GM12891 (cell line): Measurements from ENCODE around the gene ADAMTS18.
"Not testable (repeated sequence)": the region's sequence is repeated elsewhere in the genome, so short reads cannot be mapped to it uniquely, and the experiment has no call there.

ENCODE experiments used
- DNase-seq: peaks from one replicate; pipeline ENCODE4 v3.0.0; 2011; ENCODE audit warnings: low spot score; ENCODE audit not compliant: insufficient read length
- FAIRE-seq: peaks from 2 replicates; lab custom pipeline; 2011; peaks lifted over from hg19 to GRCh38; lab: Jason Lieb, UNC
- PAX5 ChIP-seq: IDR thresholded peaks from 2 replicates; pipeline ENCODE4 v1.6.1; 2011; ENCODE audit warnings: low read length, moderate library complexity, mild to moderate bottlenecking; ENCODE audit not compliant: insufficient read depth, severe bottlenecking
- POLR2A ChIP-seq: IDR thresholded peaks from 2 replicates; pipeline ENCODE4 v1.6.1; 2011; ENCODE audit warnings: low read depth, low read length, control low read depth
- POLR2AphosphoS5 ChIP-seq: IDR thresholded peaks from 2 replicates; pipeline ENCODE4 v1.6.1; 2011; ENCODE audit warnings: low read depth, low read length, control low read depth
- POU2F2 ChIP-seq: IDR thresholded peaks from 2 replicates; pipeline ENCODE4 v1.6.1; 2011; ENCODE audit warnings: low read depth, mild to moderate bottlenecking, control low read depth, low read length, moderate library complexity
- SPI1 ChIP-seq: IDR thresholded peaks from 2 replicates; pipeline ENCODE4 v1.6.1; 2011; ENCODE audit warnings: low read depth, low read length, control low read depth
- TAF1 ChIP-seq: IDR thresholded peaks from 2 replicates; pipeline ENCODE4 v1.6.1; 2011; ENCODE audit warnings: low read depth, low read length, control low read depth

ADAMTS18 gene

GRCh38 chr16:77273815-77274214, 161.0 kb downstream of the ADAMTS18 start:
- DNase-seq, result no peak
- TF ChIP-seq PAX5 (no peak), POLR2AphosphoS5 (no peak), POU2F2 (no peak), POLR2A (no peak), TAF1 (no peak), SPI1 (no peak)

GRCh38 chr16:77271532-77272426, 163.1 kb downstream of the ADAMTS18 start:
- FAIRE-seq (no peak), DNase-seq (no peak)
- TF ChIP-seq POLR2A, result no peak
- no peak for TF ChIP-seq POLR2AphosphoS5
- no peak for TF ChIP-seq PAX5
- TF ChIP-seq TAF1, result no peak

More at GRCh38 chr16:77273815-77274214, 161.0 kb downstream of the ADAMTS18 start:
- FAIRE-seq, result no peak

GRCh38 chr16:77266185-77266584, 168.6 kb downstream of the ADAMTS18 start:
- DNase-seq, FAIRE-seq: not testable (repeated sequence)

GRCh38 chr16:77262971-77263370, 171.9 kb downstream of the ADAMTS18 start:
- FAIRE-seq (no peak), DNase-seq (no peak)
- TF ChIP-seq PAX5, result no peak

GRCh38 chr16:77250400-77250799, 184.4 kb downstream of the ADAMTS18 start:
- DNase-seq, result no peak
- TF ChIP-seq POLR2A, result no peak
- TF ChIP-seq PAX5, result no peak
- TF ChIP-seq TAF1, result no peak
- TF ChIP-seq POLR2AphosphoS5, result no peak
- no peak for TF ChIP-seq POU2F2

GRCh38 chr16:77246150-77246549, 188.7 kb downstream of the ADAMTS18 start:
- no peak for TF ChIP-seq POLR2AphosphoS5
- no peak for TF ChIP-seq POLR2A
- no peak for TF ChIP-seq SPI1
- no peak for TF ChIP-seq TAF1
- no peak for DNase-seq
- FAIRE-seq, result no peak

More at GRCh38 chr16:77250400-77250799, 184.4 kb downstream of the ADAMTS18 start:
- FAIRE-seq, result no peak

- not testable (repeated sequence) for DNase-seq, FAIRE-seq
Observed at GRCh38 chr16:77242471-77242870, 192.4 kb downstream of the ADAMTS18 start.

GRCh38 chr16:77238593-77238992, 196.2 kb downstream of the ADAMTS18 start:
- TF ChIP-seq POLR2AphosphoS5 (no peak), POLR2A (no peak), POU2F2 (no peak), TAF1 (no peak), PAX5 (no peak), SPI1 (no peak)
- FAIRE-seq, result no peak
- no peak for DNase-seq

- DNase-seq (peak; percentile 61), FAIRE-seq (peak; percentile 95)
- TF ChIP-seq POU2F2, result peak; percentile 44; the same call in 1 of the 2 replicates
- no peak for TF ChIP-seq POLR2A
Observed at GRCh38 chr16:77236063-77236511, 198.7 kb downstream of the ADAMTS18 start.

- FAIRE-seq (no peak), DNase-seq (no peak)
- TF ChIP-seq TAF1 (no peak), POLR2AphosphoS5 (no peak), POLR2A (no peak), PAX5 (no peak), SPI1 (no peak), POU2F2 (no peak)
Observed at GRCh38 chr16:77234611-77235010, 200.2 kb downstream of the ADAMTS18 start.
